Endodermal cell (in vitro differentiated cells): ENCODE results near the gene ITGB1. TPM values are rescaled to one million over a fixed set of nuclear protein-coding genes. Genes with fewer than 3 reads are reported as not detected.
A peak's percentile ranks its signal among the peaks of the same experiment; 100 is the strongest.

Experiments used
- DNase-seq: peaks from one replicate; pipeline ENCODE4 v3.0.0-alpha.2; 2017
- H3K27ac ChIP-seq: 2 replicates; pipeline ENCODE4 v1.5.1; 2013; ENCODE audit warnings: mild to moderate bottlenecking, low read depth, low read length, moderate library complexity
- H3K27me3 ChIP-seq: 2 replicates; pipeline ENCODE4 v1.6.1; 2013; ENCODE audit warnings: mild to moderate bottlenecking, low read length, moderate library complexity; ENCODE audit not compliant: insufficient read depth, control insufficient read depth, poor library complexity, severe bottlenecking
- H3K36me3 ChIP-seq: 2 replicates; pipeline ENCODE4 v1.7.0; 2013; ENCODE audit warnings: mild to moderate bottlenecking, low read length, moderate library complexity; ENCODE audit not compliant: control insufficient read depth, insufficient read depth
- H3K4me1 ChIP-seq: one replicate; pipeline ENCODE4 v1.7.0; 2013; ENCODE audit warnings: low read length; ENCODE audit not compliant: control insufficient read depth, insufficient read depth
- H3K4me3 ChIP-seq: 2 replicates; pipeline ENCODE4 v1.5.1; 2013; ENCODE audit warnings: mild to moderate bottlenecking, low read length, moderate library complexity
- H3K9ac ChIP-seq: 2 replicates; pipeline ENCODE4 v1.6.1; 2013; ENCODE audit warnings: mild to moderate bottlenecking, low read length, moderate library complexity; ENCODE audit not compliant: poor library complexity, severe bottlenecking; ENCODE audit errors: extremely low read depth
- H3K9me3 ChIP-seq: 2 replicates; pipeline ENCODE4 v1.6.1; 2013; ENCODE audit warnings: mild to moderate bottlenecking, low read length, moderate library complexity; ENCODE audit not compliant: control insufficient read depth
- H3K27ac Mint-ChIP-seq: 2 replicates; pipeline ENCODE4 v1.8.0; 2020; ENCODE audit warnings: mixed read lengths
- H3K27me3 Mint-ChIP-seq: 2 replicates; pipeline ENCODE4 v1.8.0; 2021; ENCODE audit warnings: mild to moderate bottlenecking, mixed read lengths; ENCODE audit not compliant: insufficient read depth
- H3K36me3 Mint-ChIP-seq: 2 replicates; pipeline ENCODE4 v1.8.0; 2020; ENCODE audit warnings: low read depth, mixed read lengths
- H3K4me1 Mint-ChIP-seq: 2 replicates; pipeline ENCODE4 v1.8.0; 2020; ENCODE audit warnings: mixed read lengths
- H3K4me3 Mint-ChIP-seq: 2 replicates; pipeline ENCODE4 v1.8.0; 2020; ENCODE audit warnings: mild to moderate bottlenecking, moderate library complexity, mixed read lengths
- H3K9me3 Mint-ChIP-seq: 2 replicates; pipeline ENCODE4 v1.8.0; 2020; ENCODE audit warnings: mild to moderate bottlenecking, mixed read lengths
- CTCF ChIP-seq: fragments of 200-600 bp; sonication (generic); conservative IDR thresholded peaks from 2 replicates; pipeline ENCODE4 v1.5.0; 2021; ENCODE audit warnings: antibody characterized with exemption, mild to moderate bottlenecking
- WGBS, 2 experiments: methylation state at CpG; one replicate each; pipeline versions ENCODE4 v1.1.5 to v1.1.7; 2013; ENCODE audit warnings: missing lambda C conversion rate in 2 of 2, mixed read lengths in 1 of 2; ENCODE audit not compliant: insufficient coverage in 1 of 2, insufficient read length in 1 of 2; 5-methylcytosine and 5-hydroxymethylcytosine counted together
- total RNA-seq, 2 donors: library from RNA; stranded (reverse); fragmentation: NEBNext Ultra II Directional in 1 of 2; extraction: Animal tissue kit (Norgen Biotek cat#: 25700) in 1 of 2; gene quantifications; 2 replicates in 1 of 2; 3 replicates in 1 of 2; pipeline ENCODE4 v1.2.1, GENCODE V29; 2021

The ITGB1 gene
- total RNA-seq, 2 donors from 2014 or later = 239 to 285 TPM

- peaks cover 10% of the 10 kb centered on the region for H3K4me1 ChIP-seq
- no peaks in the 10 kb centered on the region for H3K36me3 Mint-ChIP-seq
- no peaks in the 10 kb centered on the region for H3K36me3 ChIP-seq
- no peaks in the 10 kb centered on the region for H3K27me3 Mint-ChIP-seq
- peak overlapping the region; percentile 83 for H3K27ac Mint-ChIP-seq
- H3K9me3 Mint-ChIP-seq = no peaks in the 10 kb centered on the region
- DNase-seq = peak; percentile 66
- H3K27ac ChIP-seq = peak overlapping the region; percentile 62
- H3K4me3 Mint-ChIP-seq = no peak overlapping the region
- H3K27me3 ChIP-seq = no peaks in the 10 kb centered on the region
- H3K4me3 ChIP-seq = peak overlapping the region; percentile 1
- TF ChIP-seq CTCF = no peak
- 64 to 88% methylated on average over 1 to 4 of the region's 4 CpGs for WGBS, 2 experiments
- H3K9me3 ChIP-seq = no peaks in the 10 kb centered on the region
- peaks cover 40% of the 10 kb centered on the region for H3K4me1 Mint-ChIP-seq
- no peak overlapping the region for H3K9ac ChIP-seq
These were observed 25.2 kb upstream of the ITGB1 start for GRCh38 chr10:32982911-32983909.

- Histone ChIP-seq H3K36me3 (no peaks in the 10 kb centered on the region), H3K27me3 (no peaks in the 10 kb centered on the region), H3K4me1 (peaks cover 10% of the 10 kb centered on the region), H3K4me3 (no peak overlapping the region), H3K27ac (peak overlapping the region; percentile 0), H3K9ac (no peak overlapping the region), H3K9me3 (no peaks in the 10 kb centered on the region)
- 86 to 96% methylated on average over 6 to 9 of the region's 9 CpGs for WGBS, 2 experiments
- Mint-ChIP-seq H3K36me3 (no peaks in the 10 kb centered on the region), H3K27me3 (no peaks in the 10 kb centered on the region), H3K27ac (peak overlapping the region; percentile 80), H3K9me3 (no peaks in the 10 kb centered on the region), H3K4me1 (peaks cover 40% of the 10 kb centered on the region), H3K4me3 (no peak overlapping the region)
- no peak for TF ChIP-seq CTCF
- DNase-seq = no peak
These were observed 24.3 kb upstream of the ITGB1 start for GRCh38 chr10:32982293-32982709.

GRCh38 chr10:32981760-32982159 lies 23.7 kb upstream of the ITGB1 start:
- no peaks in the 10 kb centered on the region for H3K9me3 Mint-ChIP-seq
- TF ChIP-seq CTCF = no peak
- WGBS, 2 experiments = 52 to 75% methylated on average over 3 to 4 of the region's 4 CpGs
- Histone ChIP-seq H3K27ac (peak overlapping the region; percentile 0), H3K9me3 (no peaks in the 10 kb centered on the region), H3K4me3 (no peak overlapping the region), H3K27me3 (no peaks in the 10 kb centered on the region), H3K36me3 (no peaks in the 10 kb centered on the region), H3K4me1 (peaks cover 10% of the 10 kb centered on the region), H3K9ac (no peak overlapping the region)
- no peak for DNase-seq
- H3K27ac Mint-ChIP-seq = peak overlapping the region; percentile 80
- peaks cover 40% of the 10 kb centered on the region for H3K4me1 Mint-ChIP-seq
- no peak overlapping the region for H3K4me3 Mint-ChIP-seq
- no peaks in the 10 kb centered on the region for H3K36me3 Mint-ChIP-seq
- no peaks in the 10 kb centered on the region for H3K27me3 Mint-ChIP-seq
